Spleen (tissue), 11 donors: ENCODE measurements around the gene SCGB1C1. TPM values are rescaled to one million over a fixed set of nuclear protein-coding genes. Genes with fewer than 3 reads are reported as not detected.

Experiments used
- DNase-seq: peaks from one replicate; pipeline ENCODE4 v3.0.0-alpha.2; 2020
- H3K27ac ChIP-seq, 8 donors: fragments of 200-600 bp; sonication (generic) in 7 of 8; 1 replicate in 4 of 8; 2 replicates in 4 of 8; pipeline versions ENCODE4 v1.5.0 to v1.8.0; 2016 to 2021; ENCODE audit warnings: inconsistent platforms in 4 of 8, mild to moderate bottlenecking in 4 of 8, moderate library complexity in 1 of 8
- H3K27me3 ChIP-seq, 7 donors: fragments of 200-600 bp; sonication (generic) in 6 of 7; replicated peaks in 1 of 7; 1 replicate in 4 of 7; 2 replicates in 3 of 7; pipeline versions ENCODE4 v1.5.0 to v1.8.0; 2016 to 2021; ENCODE audit warnings: inconsistent platforms in 3 of 7, mild to moderate bottlenecking in 1 of 7
- H3K36me3 ChIP-seq, 6 donors: fragments of 200-600 bp; sonication (generic) in 5 of 6; 1 replicate in 4 of 6; 2 replicates in 2 of 6; pipeline versions ENCODE4 v1.5.0 to v1.8.0; 2016 to 2021; ENCODE audit warnings: inconsistent platforms in 2 of 6
- H3K4me1 ChIP-seq, 6 donors: fragments of 200-600 bp; sonication (generic) in 5 of 6; 1 replicate in 3 of 6; 2 replicates in 3 of 6; pipeline versions ENCODE4 v1.5.0 to v1.8.0; 2016 to 2021; ENCODE audit warnings: inconsistent platforms in 3 of 6
- H3K4me3 ChIP-seq, 8 donors: fragments of 200-600 bp; sonication (generic) in 7 of 8; 1 replicate in 4 of 8; 2 replicates in 4 of 8; pipeline versions ENCODE4 v1.5.0 to v1.8.0; 2016 to 2021; ENCODE audit warnings: inconsistent platforms in 4 of 8, mild to moderate bottlenecking in 4 of 8, moderate library complexity in 2 of 8
- H3K9me3 ChIP-seq, 8 donors: fragments of 200-600 bp; sonication (generic) in 7 of 8; 1 replicate in 4 of 8; 2 replicates in 4 of 8; pipeline versions ENCODE4 v1.5.0 to v1.8.0; 2016 to 2021; ENCODE audit warnings: inconsistent platforms in 4 of 8
- CTCF ChIP-seq, 11 experiments: fragments of 200-600 bp in 7 of 11; fragments of 450-650 bp in 4 of 11; sonication (generic) in 4 of 11; IDR thresholded peaks in 8 of 11; conservative IDR thresholded peaks in 3 of 11; 1 replicate in 7 of 11; 2 replicates in 4 of 11; pipeline versions ENCODE4 v1.4.0 to v1.8.0; 2016 to 2021; ENCODE audit warnings: antibody characterized with exemption in 11 of 11, inconsistent platforms in 4 of 11, mild to moderate bottlenecking in 1 of 11
- POLR2A ChIP-seq, 3 donors: fragments of 450-650 bp; IDR thresholded peaks; one replicate each; pipeline ENCODE4 v1.5.1; 2017; ENCODE audit warnings: antibody characterized with exemption in 3 of 3, mild to moderate bottlenecking in 1 of 3
- POLR2AphosphoS5 ChIP-seq, 3 donors: sonication (generic); formaldehyde crosslinking; IDR thresholded peaks; one replicate each; pipeline ENCODE4 v1.5.1; 2017; ENCODE audit warnings: antibody characterized with exemption in 3 of 3
- whole genome bisulfite sequencing, 5 donors: extraction: QIAGEN DNeasy Blood & Tissue Kit in 3 of 5; methylation state at CpG; one replicate each; pipeline versions ENCODE4 v1.1.5 to v1.1.7; 2013 to 2018; 5-methylcytosine and 5-hydroxymethylcytosine counted together
- intact Hi-C: fragments of 100-400 bp; cut with DNase I; formaldehyde crosslinking; loops from one replicate; pipeline ENCODE4 v1.15.0; 2023; ENCODE audit warnings: low total_unique reads
- polyA plus RNA-seq, 3 donors: library from polyadenylated mRNA; stranded (reverse); fragments of 200-250 nt; gene quantifications; one replicate each; pipeline ENCODE4 v1.2.1, GENCODE V29; 2013
- total RNA-seq, 7 donors: library from RNA; depleted of rRNA in 3 of 7; stranded (reverse); fragments of >200 nt in 3 of 7; fragmentation: NEBNext Ultra II Directional in 4 of 7; extraction: Animal tissue kit (Norgen Biotek cat#: 25700) in 4 of 7; gene quantifications; one replicate each; pipeline versions ENCODE4 v1.1.0 to v1.2.1, GENCODE V29; 2016 to 2021
- donor health status: healthy with polysubstance abuse.
- donor health status: DM: no; HTN: no; CAD: no; lungs with moderate emphysema.
- donor health status: DM: no; HTN: no; CAD: no.
- donor health status: Bipolar disorder and iron deficiency.
- donor health status: healthy.
- donor health status: DM: no; HTN: no; CAD: no.
- donor health status: DM: yes; HTN: yes; CAD: no.

SCGB1C1 gene
- total and polyA plus RNA-seq, 10 donors = not detected

- intact Hi-C loops = no loop called here
- WGBS, 5 donors = 82 to 91% (median 84%) methylated on average over 4 to 12 of the region's 12 CpGs
- no peaks in the 10 kb centered on the region for H3K27me3 ChIP-seq
- no peaks in the 10 kb centered on the region for H3K9me3 ChIP-seq
- H3K36me3 ChIP-seq = peaks cover 0 to 63% (median 36%) of the 10 kb centered on the region in 6 donors
- no peak for DNase-seq
- H3K4me3 ChIP-seq = no peak overlapping the region
- H3K4me1 ChIP-seq = peaks cover 16 to 71% (median 59%) of the 10 kb centered on the region in 6 donors
- TF ChIP-seq CTCF (IDR thresholded peaks at IDR 0.05 in 8 of 11, conservative IDR thresholded peaks at IDR 0.05 in 3 of 11) = no peak
- TF ChIP-seq POLR2A (IDR thresholded peaks at IDR 0.05) = no peak
- TF ChIP-seq POLR2AphosphoS5 (IDR thresholded peaks at IDR 0.05) = no peak
- peak overlapping the region in 1 of 8 donors; percentile 11 for H3K27ac ChIP-seq
Observed at GRCh38 chr11:204587-205109, 11.8 kb downstream of the SCGB1C1 start.

GRCh38 chr11:205221-206001 lies 12.5 kb downstream of the SCGB1C1 start:
- Histone ChIP-seq H3K4me1 (peaks cover 22 to 78% (median 66%) of the 10 kb centered on the region in 6 donors), H3K36me3 (peaks cover 0 to 63% (median 43%) of the 10 kb centered on the region in 6 donors), H3K4me3 (peak overlapping the region in 3 of 8 donors; percentile 87 to 96 (median 95)), H3K9me3 (no peaks in the 10 kb centered on the region), H3K27me3 (no peaks in the 10 kb centered on the region), H3K27ac (peak overlapping the region in 2 of 8 donors; percentile 99 to 100)
- intact Hi-C loops = no loop called here
- DNase-seq = no peak
- WGBS, 5 donors = 90 to 96% (median 94%) methylated on average over 14 to 16 of the region's 16 CpGs
- TF ChIP-seq CTCF (IDR thresholded peaks at IDR 0.05 in 8 of 11, conservative IDR thresholded peaks at IDR 0.05 in 3 of 11) (no peak), POLR2A (IDR thresholded peaks at IDR 0.05) (no peak), POLR2AphosphoS5 (IDR thresholded peaks at IDR 0.05) (no peak)

- no peak for TF ChIP-seq POLR2A (IDR thresholded peaks at IDR 0.05)
- TF ChIP-seq CTCF (IDR thresholded peaks at IDR 0.05 in 8 of 11, conservative IDR thresholded peaks at IDR 0.05 in 3 of 11) = no peak
- no peak for TF ChIP-seq POLR2AphosphoS5 (IDR thresholded peaks at IDR 0.05)
- Histone ChIP-seq H3K9me3 (no peaks in the 10 kb centered on the region), H3K36me3 (peaks cover 0 to 63% (median 45%) of the 10 kb centered on the region in 6 donors), H3K27ac (peak overlapping the region in 5 of 8 donors; percentile 98 to 100 (median 99)), H3K4me1 (peaks cover 24 to 82% (median 70%) of the 10 kb centered on the region in 6 donors), H3K4me3 (peak overlapping the region in 6 of 8 donors; percentile 67 to 96 (median 89)), H3K27me3 (no peaks in the 10 kb centered on the region)
- intact Hi-C loops = no loop called here
- DNase-seq = no peak
- 82 to 92% (median 86%) methylated on average over 7 of the region's 7 CpGs for WGBS, 5 donors
Observed at GRCh38 chr11:206002-206384, 13.1 kb downstream of the SCGB1C1 start.
